Ramos (cell line): ENCODE results near the gene SOX6.

Source experiments
- in situ Hi-C: fragments of 300-500 bp; cut with MboI; formaldehyde crosslinking; loops from one replicate; pipeline ENCODE4 v1.14.3; 2022; ENCODE audit warnings: low sequenced_read_pairs; ENCODE audit not compliant: unreplicated experiment

SOX6 gene

DNA sequence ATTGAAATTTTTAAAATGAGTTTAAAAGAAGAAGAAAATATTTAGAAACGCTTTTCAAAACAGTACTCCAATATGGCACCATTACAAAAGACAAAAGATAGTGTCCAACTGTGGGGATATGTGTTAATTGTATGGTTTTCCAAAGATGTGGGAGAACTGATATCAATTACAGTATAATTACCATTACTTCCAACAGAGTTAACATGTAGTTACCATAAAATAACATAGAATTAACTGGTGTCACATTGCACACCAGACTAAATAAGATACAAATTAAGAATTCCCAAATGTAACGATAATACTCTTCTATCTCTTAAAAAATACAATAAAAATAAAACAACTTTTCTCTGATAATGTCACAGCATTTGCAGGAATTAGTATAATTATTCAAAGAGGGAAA lies 329.5 kb downstream of the SOX6 start:
- in situ Hi-C loops, result no loop called here

DNA sequence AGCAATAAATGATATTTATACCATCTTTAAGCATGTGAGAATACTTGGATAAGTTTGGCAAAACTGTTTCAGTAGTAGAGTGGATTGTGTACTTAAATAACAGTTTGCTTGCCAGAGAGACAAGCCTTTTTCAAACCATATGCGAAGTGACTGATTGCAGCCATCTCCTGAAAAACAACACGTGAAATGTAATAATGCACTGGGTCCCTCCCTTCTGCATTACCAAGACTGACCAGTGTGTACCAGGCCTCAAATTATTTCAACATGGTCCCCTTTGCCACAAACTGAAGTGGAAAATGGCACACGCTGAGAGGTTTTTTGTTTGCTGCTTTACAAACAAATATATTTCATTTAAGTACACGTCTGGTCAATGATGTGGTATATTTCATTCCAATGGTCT lies 337.4 kb downstream of the SOX6 start:
- in situ Hi-C loops, result no loop called here

DNA sequence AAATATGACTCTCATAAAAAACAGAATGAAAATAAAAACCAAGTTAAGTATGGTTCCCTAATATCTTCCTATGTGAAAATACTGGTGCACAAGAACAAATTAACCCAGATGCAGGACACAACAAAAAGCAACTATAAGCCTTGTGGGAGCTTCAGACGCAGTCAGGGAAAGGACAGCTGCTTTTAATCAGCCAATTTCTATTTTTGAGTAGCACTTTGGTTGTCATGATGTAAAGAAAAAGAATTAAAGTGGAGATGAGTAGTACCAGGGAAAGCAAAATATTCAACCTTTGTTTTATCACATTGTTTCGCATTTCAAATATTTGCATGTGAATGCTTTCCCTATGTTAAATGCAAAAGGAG lies 339.9 kb downstream of the SOX6 start:
- in situ Hi-C loops, result no loop called here

DNA sequence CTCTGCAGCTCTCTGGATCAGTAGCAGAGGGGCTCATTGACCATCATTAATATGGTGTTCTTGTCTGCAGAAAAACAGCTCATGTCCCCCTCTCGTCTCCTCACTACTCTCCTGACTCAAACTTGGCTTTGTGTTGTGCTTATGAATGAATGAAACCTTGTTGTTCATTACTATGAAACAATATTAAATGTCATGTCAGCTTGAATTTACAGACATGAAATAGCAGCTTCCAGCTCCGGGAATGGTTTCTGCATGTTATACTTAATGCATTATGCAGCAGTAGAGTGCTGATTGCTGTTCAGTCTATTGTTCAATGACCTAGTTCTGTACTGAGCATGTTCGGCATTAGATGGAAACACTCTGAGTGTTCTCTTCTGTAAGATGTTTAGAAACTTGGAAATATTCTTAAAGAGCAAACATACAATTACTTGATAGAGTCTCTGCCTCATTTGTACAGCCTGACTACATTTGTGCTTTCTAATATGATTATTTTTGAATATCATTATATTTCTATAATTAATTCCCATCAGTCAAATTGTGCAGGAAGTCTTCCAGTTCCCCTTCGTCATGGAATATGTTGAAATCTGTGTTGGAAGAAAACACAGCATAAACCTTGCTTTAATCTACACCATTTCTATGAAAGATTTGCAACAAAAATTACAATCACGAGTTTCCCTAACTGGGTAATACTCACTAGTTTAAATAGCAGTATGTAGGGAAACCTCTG lies 340.4 kb downstream of the SOX6 start:
- in situ Hi-C loops, result no loop called here

DNA sequence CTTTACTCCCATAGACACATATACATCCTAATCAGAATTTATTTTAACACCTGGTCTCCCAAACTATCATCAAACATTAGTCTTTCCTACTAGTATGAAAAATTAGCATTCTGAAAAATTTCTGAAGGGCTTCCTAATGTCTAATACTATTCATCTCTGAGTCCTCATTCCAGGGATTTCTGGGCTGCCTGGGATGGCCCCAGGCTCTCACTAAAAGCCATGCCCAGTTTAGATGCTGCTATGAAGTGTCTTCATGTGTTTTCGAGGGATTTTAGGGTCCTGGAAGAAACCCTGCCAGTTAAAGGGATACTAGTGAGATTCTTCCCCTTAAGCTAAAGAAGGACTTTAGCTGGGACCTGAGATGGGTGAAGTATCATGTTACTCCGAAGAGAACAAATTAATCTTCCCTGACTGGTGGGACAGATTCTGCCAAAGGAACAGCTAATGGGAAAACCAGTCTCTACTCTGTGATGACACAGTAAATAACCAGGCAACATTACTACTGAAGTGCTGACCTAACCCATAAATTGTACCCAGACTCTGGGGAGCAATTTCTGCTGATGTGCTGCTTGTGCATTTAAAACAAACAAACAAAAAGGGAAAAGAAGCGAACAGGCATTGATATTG lies 342.6 kb downstream of the SOX6 start:
- in situ Hi-C loops, result no loop called here

DNA sequence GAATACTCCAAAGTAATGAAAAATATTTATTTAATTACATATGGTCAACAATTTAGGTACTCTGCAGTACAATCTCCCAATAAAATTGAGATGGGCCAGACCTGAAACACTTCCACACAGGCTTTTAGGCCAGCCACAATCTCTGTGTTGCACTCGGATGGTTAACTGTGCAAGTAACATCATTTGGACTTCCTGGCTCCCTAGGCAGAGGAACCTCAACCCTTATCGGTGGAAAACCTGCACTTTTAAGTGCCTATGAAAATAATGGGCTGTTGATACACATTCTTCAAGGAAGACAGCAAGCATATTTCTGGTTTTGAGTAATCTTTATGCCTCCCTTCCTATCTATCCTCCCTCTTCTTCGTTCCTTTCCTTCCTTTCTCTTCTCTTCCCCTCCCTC lies 343.1 kb downstream of the SOX6 start:
- in situ Hi-C loops, result no loop called here

DNA sequence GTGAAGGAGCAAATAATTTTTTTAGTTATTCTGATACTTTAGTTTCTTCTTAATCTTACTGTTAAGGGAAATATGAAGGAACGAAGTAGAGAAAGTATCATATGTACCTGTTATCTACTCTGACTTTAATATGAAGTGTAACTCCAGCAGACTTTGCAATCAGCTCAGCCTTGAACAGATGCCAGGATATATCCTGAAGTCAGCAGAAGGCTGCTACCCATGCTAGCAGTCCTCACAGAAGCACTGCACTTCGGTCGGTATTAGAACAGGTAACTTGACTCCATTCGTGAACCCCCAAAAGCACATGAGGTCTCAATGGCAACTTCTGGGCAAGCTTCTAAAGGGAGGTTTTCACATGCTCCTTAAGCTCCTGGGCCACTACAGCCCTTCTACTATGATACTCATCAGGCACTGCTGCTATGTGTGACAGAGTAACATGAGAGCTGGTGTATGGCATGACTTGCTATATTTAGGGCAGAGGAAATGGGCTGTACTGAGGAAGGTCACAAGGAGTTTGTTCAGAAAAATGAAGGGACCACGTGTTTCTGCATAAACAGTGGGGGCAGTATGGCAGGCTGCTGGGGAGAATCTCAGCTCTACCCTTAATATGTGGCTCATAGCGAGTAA lies 344.1 kb downstream of the SOX6 start:
- in situ Hi-C loops, result no loop called here

DNA sequence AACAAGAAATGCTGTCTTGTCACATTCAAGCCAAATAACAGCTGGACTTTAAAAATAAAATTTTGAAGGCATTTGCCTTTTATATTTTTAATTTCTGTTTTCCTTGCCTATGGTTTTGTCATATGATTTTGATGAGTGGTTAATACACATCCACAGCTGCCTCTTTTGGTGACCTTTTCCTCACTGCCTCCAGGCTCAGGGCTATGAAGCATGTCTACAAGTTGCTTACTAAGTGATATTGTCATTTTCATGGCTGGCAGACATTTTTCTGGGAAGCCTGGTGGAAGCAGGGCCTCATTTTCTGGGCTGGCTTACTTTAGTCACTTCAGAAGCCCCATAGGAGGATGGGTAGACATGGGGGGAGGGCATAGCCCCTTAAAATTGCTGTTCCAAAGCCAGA lies 344.9 kb downstream of the SOX6 start:
- in situ Hi-C loops, result no loop called here

DNA sequence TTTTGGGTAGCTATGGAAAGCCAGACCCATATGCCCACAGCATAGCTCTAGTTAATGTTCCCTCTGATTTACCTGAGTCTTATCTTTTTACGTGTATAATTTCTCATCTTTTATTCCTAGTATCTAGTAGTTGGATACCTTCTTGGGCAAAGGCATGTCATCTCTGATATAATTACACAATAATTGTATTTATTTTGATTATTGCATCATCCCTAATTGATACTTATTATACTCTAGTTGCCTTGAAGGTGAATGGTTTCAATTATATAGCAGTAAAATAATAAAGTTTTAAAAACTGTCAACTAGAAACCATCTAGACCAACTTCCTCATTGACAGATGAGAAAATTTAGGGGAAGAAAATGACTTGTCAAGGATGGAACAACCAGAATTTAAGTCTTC lies 347.3 kb downstream of the SOX6 start:
- in situ Hi-C loops, result no loop called here

DNA sequence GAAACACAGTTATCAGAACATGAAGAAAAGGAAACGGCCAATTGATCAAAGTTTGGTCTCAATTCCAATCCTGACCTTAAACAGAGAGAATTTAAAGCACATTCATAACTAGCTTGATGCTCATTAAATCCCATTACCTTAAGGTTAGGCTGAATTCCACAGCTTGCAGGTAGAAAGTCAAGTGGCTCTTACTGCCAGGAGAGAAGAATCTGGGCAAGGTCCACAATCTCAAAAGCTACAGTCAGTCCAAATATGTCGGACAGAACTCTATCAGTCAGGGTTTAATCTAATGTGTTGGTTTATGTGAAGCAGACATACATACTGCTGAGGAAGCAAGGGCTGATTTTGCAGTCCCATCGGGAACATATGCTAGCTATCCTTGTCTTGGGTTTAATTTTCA lies 348.8 kb downstream of the SOX6 start:
- in situ Hi-C loops, result no loop called here

DNA sequence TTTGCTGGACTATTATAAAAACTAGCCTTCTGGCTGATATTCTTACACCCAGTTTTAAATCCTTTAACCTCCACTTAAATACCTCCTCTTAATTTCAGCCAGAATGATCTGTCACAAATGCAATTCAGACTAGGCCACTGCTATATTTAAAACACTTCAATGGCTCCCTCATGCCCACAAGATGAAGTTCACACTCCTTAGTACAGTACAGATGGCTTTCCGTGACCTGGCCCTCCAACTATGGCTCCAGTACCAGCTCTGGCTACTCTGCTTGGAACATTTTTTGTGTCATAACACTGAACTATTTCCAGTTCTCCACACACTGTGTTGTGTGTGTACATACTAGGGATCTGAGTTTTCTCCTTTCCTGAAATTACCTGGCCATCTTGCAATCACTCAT lies 353.4 kb downstream of the SOX6 start:
- in situ Hi-C loops, result no loop called here

DNA sequence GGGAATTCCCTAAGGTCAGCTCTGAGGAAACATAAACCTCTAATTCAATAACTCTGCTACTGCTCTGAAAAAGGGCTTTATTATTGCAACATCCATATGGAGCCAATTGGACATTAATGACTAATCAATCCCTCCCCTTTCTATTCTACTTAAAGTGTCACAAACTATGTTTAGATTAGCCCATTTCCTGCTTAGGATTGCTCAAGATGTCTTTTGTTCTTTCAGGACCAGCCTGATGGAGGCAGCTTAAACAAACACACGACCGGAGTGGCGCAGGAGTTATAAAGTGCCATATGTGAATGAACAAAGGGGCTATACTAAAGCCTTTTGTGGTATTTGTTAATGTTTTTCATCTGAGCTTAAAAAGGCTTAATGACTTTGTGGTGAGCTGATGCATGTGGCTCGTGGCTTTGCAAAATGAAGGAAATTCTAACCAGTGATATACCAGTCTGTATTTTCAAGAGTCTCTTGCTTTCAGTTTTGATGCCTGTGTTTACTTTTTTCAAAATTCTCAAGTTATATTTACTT lies 354.4 kb downstream of the SOX6 start:
- in situ Hi-C loops, result no loop called here

DNA sequence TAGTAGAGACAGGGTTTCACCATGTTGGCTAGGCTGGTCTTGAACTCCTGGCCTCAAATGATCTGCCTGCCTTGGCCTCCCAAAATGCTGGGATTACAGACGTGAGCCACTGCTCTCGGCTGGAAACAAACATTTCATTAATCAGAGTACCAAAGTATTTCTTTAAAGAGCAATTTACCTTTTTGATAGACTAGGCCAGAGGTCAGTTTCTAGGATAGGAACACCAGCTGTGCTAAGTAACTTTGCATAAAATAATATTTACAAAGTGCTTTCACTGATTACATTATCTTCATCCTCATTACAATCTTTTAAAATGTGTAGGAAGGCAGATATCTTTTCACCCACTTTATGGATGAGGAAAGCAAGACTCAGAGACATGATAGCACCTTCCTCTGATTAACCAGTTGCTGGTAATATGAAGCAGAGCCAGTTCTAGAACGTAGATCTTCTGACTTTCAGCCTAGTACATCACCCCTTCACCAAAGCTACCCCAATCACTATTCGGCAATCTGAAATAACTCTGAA lies 355.2 kb downstream of the SOX6 start:
- in situ Hi-C loops, result no loop called here

DNA sequence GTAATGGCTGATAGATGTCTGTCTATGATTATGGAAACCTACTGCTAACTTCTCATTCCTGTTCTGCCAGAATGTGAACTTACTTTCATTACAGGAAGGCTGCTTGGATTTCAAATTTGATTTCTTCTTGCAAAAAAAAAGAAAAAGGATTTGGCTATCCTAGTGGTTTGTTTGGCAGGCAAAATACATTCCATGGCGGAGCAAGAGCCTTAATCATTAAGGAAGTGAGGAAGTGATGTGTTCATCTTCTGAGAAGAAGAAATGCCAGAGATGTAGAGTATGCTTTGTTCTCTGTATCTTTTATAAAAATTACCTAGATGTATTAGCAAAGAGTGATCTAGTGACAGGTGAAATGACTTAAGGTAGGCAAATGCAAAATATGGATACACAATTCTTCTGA lies 356.3 kb downstream of the SOX6 start:
- in situ Hi-C loops, result no loop called here

DNA sequence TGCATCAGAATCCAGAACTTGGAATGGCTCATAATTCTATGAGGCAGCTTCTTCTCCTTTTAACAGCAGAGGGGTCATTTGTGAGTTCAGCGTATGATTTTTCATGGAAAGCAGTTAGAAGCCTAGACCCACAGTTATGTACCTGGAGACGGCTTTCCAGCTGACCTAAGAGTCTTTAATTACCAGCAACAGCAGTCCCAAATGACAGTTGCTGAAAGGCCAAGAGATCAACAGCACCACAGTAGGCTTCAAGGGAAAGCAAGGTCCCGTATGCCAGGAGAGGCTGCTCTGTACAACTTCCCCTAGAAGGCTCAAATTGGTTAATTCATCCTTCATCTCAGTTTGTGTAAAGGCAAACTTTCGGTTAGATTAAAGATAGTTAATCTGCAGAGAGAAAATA lies 363.0 kb downstream of the SOX6 start:
- in situ Hi-C loops, result no loop called here

DNA sequence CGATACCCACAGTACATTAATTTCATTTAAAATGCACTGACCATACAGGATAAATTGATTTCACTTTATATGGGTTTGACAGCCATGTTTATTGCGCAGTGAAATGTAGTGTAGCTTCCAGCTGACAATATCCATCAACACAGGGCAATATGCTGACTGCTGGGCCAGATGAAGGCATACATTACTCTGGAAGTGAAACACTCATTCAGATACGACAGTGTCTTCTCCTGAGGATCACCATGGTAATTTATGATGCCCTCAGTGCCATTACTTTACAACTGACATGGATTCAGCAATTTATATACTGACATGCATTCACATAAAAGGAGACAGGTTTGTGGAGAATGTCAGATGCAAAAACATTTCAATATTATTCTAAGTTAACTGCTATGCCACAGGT lies 365.1 kb downstream of the SOX6 start:
- in situ Hi-C loops, result no loop called here

DNA sequence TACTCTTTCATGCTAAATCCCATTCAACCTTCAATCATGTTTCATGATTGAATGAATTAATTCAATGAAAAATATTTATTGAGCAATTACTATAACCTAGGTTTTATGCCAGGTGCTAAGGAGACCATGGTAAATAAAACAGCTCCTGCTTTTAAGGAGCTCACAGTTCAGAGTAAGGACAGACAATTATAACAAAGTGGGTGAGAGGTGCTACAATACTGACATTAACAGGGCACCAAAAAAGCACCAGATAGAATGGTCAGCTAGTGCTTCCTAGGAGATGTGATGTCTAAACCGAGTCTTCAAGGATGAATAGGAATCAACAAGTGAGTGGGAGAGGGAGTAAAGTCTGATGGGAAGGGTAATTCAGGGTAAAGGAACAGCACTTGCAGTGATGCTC lies 366.7 kb downstream of the SOX6 start:
- in situ Hi-C loops, result no loop called here

DNA sequence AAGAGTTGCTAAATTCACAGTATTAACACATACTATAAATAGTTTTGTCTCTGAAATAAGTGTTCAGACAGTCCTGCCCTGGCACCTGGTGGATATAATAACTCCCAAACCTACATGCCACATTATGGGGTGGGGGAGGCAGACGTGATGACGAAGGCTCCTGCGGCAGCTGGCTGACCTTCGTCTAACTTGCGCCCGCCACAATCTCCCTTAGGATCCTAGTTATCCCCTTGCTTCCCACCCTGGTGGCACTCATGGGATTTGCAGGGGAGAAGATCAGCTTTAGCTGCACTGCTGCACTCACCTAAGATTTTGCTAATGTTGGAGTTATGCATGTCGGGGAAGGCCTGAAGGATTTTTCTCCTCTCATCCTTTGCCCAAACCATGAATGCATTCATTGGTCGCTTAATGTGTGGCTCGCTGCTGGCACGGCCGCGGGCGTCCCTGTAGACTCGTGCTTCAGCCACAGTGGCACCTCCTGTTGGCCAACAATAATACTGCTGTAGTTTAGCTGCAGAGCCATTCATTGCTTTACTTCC lies 367.6 kb downstream of the SOX6 start:
- in situ Hi-C loops, result no loop called here

DNA sequence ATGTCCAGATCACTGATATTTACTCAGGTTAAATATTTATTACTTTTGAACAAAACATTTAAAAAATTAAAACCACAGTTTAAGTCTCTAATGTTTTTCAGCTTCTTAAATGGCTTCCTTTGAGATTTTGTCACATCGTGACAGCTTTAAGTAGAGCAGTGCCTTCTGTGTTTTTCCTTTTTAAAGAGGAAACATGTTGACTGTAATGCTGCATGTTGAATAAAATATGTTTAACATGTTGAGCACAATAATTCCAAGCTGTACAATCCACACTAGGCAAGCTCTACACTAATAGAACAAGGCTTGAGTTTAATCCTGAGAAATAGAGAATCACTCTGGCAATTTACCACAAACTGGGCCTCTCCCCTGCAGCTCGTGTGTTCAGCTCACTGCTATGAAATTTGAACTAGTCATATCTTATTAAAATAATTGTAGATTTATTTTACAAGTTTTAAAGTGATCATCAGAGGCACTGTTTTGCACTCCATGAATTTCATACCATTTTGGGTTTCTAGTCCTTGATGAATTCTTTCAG lies 368.3 kb downstream of the SOX6 start:
- in situ Hi-C loops, result no loop called here

DNA sequence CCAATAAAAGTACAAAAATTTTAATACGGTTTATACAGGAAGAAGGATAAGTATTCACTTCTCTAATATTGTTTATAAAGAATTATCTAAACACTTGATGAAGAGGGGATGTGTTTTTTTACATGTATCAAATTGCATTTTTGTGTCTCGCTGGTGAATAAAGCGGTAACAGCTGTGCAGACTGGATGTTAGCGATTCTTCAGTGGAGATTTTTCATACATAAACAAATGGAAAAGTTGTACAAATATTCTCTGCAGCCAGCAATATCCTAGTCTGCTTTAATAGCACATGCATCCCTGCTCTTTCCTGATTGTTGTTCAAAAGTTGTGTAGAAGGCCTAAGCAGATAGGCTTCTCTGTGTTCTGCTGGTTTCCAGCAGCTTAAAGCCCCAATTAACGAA lies 369.3 kb downstream of the SOX6 start:
- in situ Hi-C loops, result no loop called here

DNA sequence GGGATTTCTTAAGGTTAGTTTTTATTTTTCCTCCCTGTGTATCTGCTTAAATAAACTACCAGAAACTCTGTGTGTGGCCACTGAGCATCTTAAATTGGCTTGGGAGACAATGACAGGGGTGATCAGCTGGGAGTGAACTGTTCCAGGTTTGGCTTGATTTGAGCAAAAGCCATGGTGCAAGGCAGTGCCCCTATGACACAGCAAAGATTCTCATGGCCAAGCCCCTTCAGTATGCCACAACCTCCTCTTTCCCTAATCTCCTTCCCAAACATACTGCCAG lies 370.5 kb downstream of the SOX6 start:
- in situ Hi-C loops, result no loop called here
